ENCODE data around the gene MRPL53.

DNA sequence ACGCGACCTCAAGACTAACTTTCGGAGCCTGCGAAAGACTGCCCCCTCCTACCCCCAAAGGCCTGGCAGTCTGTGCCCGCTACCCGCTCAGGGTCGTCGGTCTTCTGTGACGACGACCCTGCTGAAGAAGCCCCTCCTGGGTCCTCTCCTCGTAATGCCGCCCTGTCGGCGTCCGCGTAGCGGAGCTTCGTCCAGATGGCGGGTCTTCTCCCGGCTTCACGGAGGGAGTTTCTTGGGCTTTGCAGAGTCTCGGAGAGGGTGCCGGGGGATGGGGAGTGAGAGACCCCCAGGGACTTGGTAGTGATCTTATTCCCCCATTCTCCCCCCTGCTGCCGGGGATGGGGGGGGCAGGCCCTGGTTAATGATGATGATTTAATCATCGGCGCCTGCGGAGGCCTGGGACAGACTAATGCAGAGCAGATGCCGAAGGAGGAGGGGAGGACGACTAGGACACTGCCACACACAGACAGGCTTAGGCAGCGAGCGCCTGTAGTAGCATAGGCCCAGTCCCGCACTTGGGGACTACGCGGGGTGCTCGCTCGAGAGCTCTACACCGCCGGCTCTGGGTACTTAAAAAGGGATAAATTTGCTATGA lies 35.5 kb upstream of the MRPL53 start:
- TF ChIP-seq, protein P1, sequence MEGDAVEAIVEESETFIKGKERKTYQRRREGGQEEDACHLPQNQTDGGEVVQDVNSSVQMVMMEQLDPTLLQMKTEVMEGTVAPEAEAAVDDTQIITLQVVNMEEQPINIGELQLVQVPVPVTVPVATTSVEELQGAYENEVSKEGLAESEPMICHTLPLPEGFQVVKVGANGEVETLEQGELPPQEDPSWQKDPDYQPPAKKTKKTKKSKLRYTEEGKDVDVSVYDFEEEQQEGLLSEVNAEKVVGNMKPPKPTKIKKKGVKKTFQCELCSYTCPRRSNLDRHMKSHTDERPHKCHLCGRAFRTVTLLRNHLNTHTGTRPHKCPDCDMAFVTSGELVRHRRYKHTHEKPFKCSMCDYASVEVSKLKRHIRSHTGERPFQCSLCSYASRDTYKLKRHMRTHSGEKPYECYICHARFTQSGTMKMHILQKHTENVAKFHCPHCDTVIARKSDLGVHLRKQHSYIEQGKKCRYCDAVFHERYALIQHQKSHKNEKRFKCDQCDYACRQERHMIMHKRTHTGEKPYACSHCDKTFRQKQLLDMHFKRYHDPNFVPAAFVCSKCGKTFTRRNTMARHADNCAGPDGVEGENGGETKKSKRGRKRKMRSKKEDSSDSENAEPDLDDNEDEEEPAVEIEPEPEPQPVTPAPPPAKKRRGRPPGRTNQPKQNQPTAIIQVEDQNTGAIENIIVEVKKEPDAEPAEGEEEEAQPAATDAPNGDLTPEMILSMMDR (IDR thresholded peaks at IDR 0.05; ENCODE audit: low read depth, low read length), result no peak
- no peak for TF ChIP-seq EZH2phosphoT487 (IDR thresholded peaks at IDR 0.05; ENCODE audit: low read depth)
